Keratinocyte (primary cell): ENCODE data around the gene AP5Z1. TPM values are rescaled to one million over a fixed set of nuclear protein-coding genes. Genes with fewer than 3 reads are reported as not detected.

Experiments used
- DNase-seq: peaks from one replicate; pipeline ENCODE4 v3.0.0-alpha.2; 2011; ENCODE audit warnings: low read depth, missing footprints, low spot score
- FAIRE-seq: peaks from 2 replicates; lab custom pipeline; 2011; peaks lifted over from hg19 to GRCh38; lab: Jason Lieb, UNC
- H2AFZ ChIP-seq: 2 replicates; pipeline ENCODE4 v1.6.0; 2012; ENCODE audit warnings: low read length, control low read depth, inconsistent platforms; ENCODE audit not compliant: control insufficient read depth
- H3K27ac ChIP-seq: 2 replicates; pipeline ENCODE4 v1.5.1; 2011; ENCODE audit warnings: low read length; ENCODE audit not compliant: control insufficient read depth, insufficient read depth
- H3K27me3 ChIP-seq: 3 replicates; pipeline ENCODE4 v1.6.0; 2011; ENCODE audit warnings: low read length; ENCODE audit not compliant: control insufficient read depth, insufficient read depth; ENCODE audit errors: extremely low read depth
- H3K36me3 ChIP-seq, 2 experiments: 2 replicates in 1 of 2; 3 replicates in 1 of 2; pipeline ENCODE4 v1.5.1; 2011; ENCODE audit warnings: low read length in 2 of 2, mild to moderate bottlenecking in 1 of 2; ENCODE audit not compliant: control insufficient read depth in 2 of 2, insufficient read depth in 2 of 2; ENCODE audit errors: extremely low read depth in 1 of 2
- H3K4me1 ChIP-seq: 3 replicates; pipeline ENCODE4 v1.5.1; 2011; ENCODE audit warnings: low read length; ENCODE audit not compliant: control insufficient read depth, insufficient read depth; ENCODE audit errors: extremely low read depth
- H3K4me2 ChIP-seq: 3 replicates; pipeline ENCODE4 v1.6.0; 2011; ENCODE audit warnings: low read depth, low read length; ENCODE audit not compliant: control insufficient read depth, insufficient read depth; ENCODE audit errors: extremely low read depth
- H3K4me3 ChIP-seq, 3 experiments: fragments of 200-600 bp in 1 of 3; sonication (generic) in 1 of 3; 2 replicates in 2 of 3; 3 replicates in 1 of 3; pipeline ENCODE4 v1.5.1; 2011 to 2016; ENCODE audit warnings: low read length in 3 of 3, mild to moderate bottlenecking in 3 of 3, control low read depth in 2 of 3, inconsistent platforms in 1 of 3, low read depth in 1 of 3, mixed read lengths in 1 of 3, mixed run types in 1 of 3, moderate library complexity in 1 of 3; ENCODE audit not compliant: control insufficient read depth in 2 of 3, insufficient read depth in 2 of 3; ENCODE audit errors: extremely low read depth in 1 of 3
- H3K79me2 ChIP-seq: 2 replicates; pipeline ENCODE4 v1.6.0; 2012; ENCODE audit warnings: low read length; ENCODE audit not compliant: control insufficient read depth, insufficient read depth
- H3K9ac ChIP-seq: 3 replicates; pipeline ENCODE4 v1.6.0; 2011; ENCODE audit warnings: low read length; ENCODE audit not compliant: control insufficient read depth, insufficient read depth; ENCODE audit errors: extremely low read depth
- H3K9me1 ChIP-seq: 3 replicates; pipeline ENCODE4 v1.6.0; 2011; ENCODE audit warnings: low read length; ENCODE audit not compliant: control insufficient read depth, insufficient read depth; ENCODE audit errors: extremely low read depth
- H3K9me3 ChIP-seq: 2 replicates; pipeline ENCODE4 v1.5.1; 2012; ENCODE audit warnings: low read depth, low read length; ENCODE audit not compliant: control insufficient read depth
- H4K20me1 ChIP-seq: 3 replicates; pipeline ENCODE4 v1.6.0; 2011; ENCODE audit warnings: low read length; ENCODE audit not compliant: control insufficient read depth, insufficient read depth; ENCODE audit errors: extremely low read depth
- CTCF ChIP-seq, 3 experiments: IDR thresholded peaks in 1 of 3; conservative IDR thresholded peaks in 1 of 3; optimal IDR thresholded peaks in 1 of 3; 2 replicates in 2 of 3; 3 replicates in 1 of 3; pipeline versions ENCODE3 to v1.5.1; 2011; ENCODE audit warnings: low read length in 3 of 3, mild to moderate bottlenecking in 3 of 3, moderate library complexity in 2 of 3, control low read depth in 1 of 3, inconsistent platforms in 1 of 3; ENCODE audit not compliant: insufficient read depth in 2 of 3; ENCODE audit errors: extremely low read depth in 1 of 3
- EZH2 ChIP-seq: IDR thresholded peaks from one replicate; pipeline ENCODE4 v1.6.1; 2012; ENCODE audit warnings: inconsistent platforms, mild to moderate bottlenecking, low read length, moderate library complexity
- dilution Hi-C: fragments of 300-500 bp; cut with MboI; formaldehyde crosslinking; loops from one replicate; pipeline ENCODE4 v1.7.0; 2020; ENCODE audit warnings: low sequenced_read_pairs; ENCODE audit not compliant: extremely low pct_ligation_motif_present
- polyA plus RNA-seq, 5 experiments: library from polyadenylated mRNA; depleted of rRNA in 3 of 5; stranded (reverse) in 3 of 5; stranded (forward) in 1 of 5; unstranded in 1 of 5; fragments of >200 nt; gene quantifications; 1 replicate in 1 of 5; 2 replicates in 3 of 5; 3 replicates in 1 of 5; pipeline versions ENCODE4 v1.2.1 to v1.2.3, GENCODE V29; 2011 to 2012; ENCODE audit warnings: missing spikeins in 2 of 5, low read depth in 1 of 5, low replicate concordance in 1 of 5

AP5Z1 gene
- polyA plus RNA-seq, 1 donor (not counting 4 experiments of a cell fraction or from before 2014, with no cell fraction given): 12.6 TPM

- Histone ChIP-seq H3K9me3 (no peaks in the 10 kb centered on the region), H3K27me3 (no peaks in the 10 kb centered on the region), H3K4me1 (no peaks in the 10 kb centered on the region), H3K9ac (no peak overlapping the region), H3K27ac (no peak overlapping the region), H3K9me1 (no peaks in the 10 kb centered on the region), H2AFZ (no peak overlapping the region), H3K79me2 (no peaks in the 10 kb centered on the region), H3K4me2 (no peak overlapping the region), H3K4me3 (no peak overlapping the region), H4K20me1 (no peaks in the 10 kb centered on the region), H3K36me3 (no peaks in the 10 kb centered on the region)
- DNase-seq (no peak), FAIRE-seq (no peak)
- no peak for TF ChIP-seq CTCF (optimal IDR thresholded peaks at IDR 0.05 in 1 of 3, IDR thresholded peaks at IDR 0.05 in 1 of 3, conservative IDR thresholded peaks at IDR 0.05 in 1 of 3; ENCODE audit: extremely low read depth in 1 of 3, insufficient read depth in 2 of 3, low read length in 3 of 3)
- TF ChIP-seq EZH2: no peak
- dilution Hi-C loops: no loop called here
These were observed 56.5 kb downstream of the AP5Z1 start for GRCh38 chr7:4831723-4832495.

- no peak for FAIRE-seq
- TF ChIP-seq EZH2 (no peak), CTCF (optimal IDR thresholded peaks at IDR 0.05 in 1 of 3, IDR thresholded peaks at IDR 0.05 in 1 of 3, conservative IDR thresholded peaks at IDR 0.05 in 1 of 3; ENCODE audit: extremely low read depth in 1 of 3, insufficient read depth in 2 of 3, low read length in 3 of 3) (no peak)
- dilution Hi-C loops: no loop called here
- Histone ChIP-seq H3K27me3 (no peaks in the 10 kb centered on the region), H3K4me1 (no peaks in the 10 kb centered on the region), H3K4me2 (no peak overlapping the region), H3K79me2 (no peaks in the 10 kb centered on the region), H3K9me3 (no peaks in the 10 kb centered on the region), H3K9me1 (no peaks in the 10 kb centered on the region), H3K4me3 (no peak overlapping the region), H3K36me3 (no peaks in the 10 kb centered on the region), H3K27ac (no peak overlapping the region), H4K20me1 (no peaks in the 10 kb centered on the region), H2AFZ (no peak overlapping the region), H3K9ac (no peak overlapping the region)
- DNase-seq: no peak
These were observed 57.3 kb downstream of the AP5Z1 start for GRCh38 chr7:4832711-4833110.
